ENCODE results near the gene MTX1.
"Not testable (repeated sequence)": the region's sequence is repeated elsewhere in the genome, so short reads cannot be mapped to it uniquely, and the experiment has no call there.

MTX1 gene

GRCh38 chr1:155218854-155219591, 10.5 kb downstream of the MTX1 start:
- H3K27me3 ChIP-seq: no peaks in the 10 kb centered on the region
- H3K36me3 ChIP-seq: no peaks in the 10 kb centered on the region
- peak overlapping the region; percentile 91 for H3K27ac ChIP-seq
- no peak for TF ChIP-seq CTCF (IDR thresholded peaks at IDR 0.05)
- peaks cover 77 to 87% of the 10 kb centered on the region in 2 experiments for H3K4me1 ChIP-seq (ENCODE audit: control insufficient read depth in 1 of 2, insufficient read depth in 1 of 2, low read depth in 1 of 2, low read length in 1 of 2)
- H3K4me3 ChIP-seq (ENCODE audit: low read depth in 1 of 2, low read length in 1 of 2): peak overlapping the region; percentile 28 to 35
- no peaks in the 10 kb centered on the region for H3K9me3 ChIP-seq

GRCh38 chr1:155219592-155220031, 11.1 kb downstream of the MTX1 start:
- H3K4me3 ChIP-seq (ENCODE audit: low read depth in 1 of 2, low read length in 1 of 2): peak overlapping the region; percentile 28 to 35
- no peaks in the 10 kb centered on the region for H3K36me3 ChIP-seq
- peak overlapping the region; percentile 91 for H3K27ac ChIP-seq
- TF ChIP-seq CTCF (IDR thresholded peaks at IDR 0.05): no peak
- no peaks in the 10 kb centered on the region for H3K9me3 ChIP-seq
- H3K27me3 ChIP-seq: no peaks in the 10 kb centered on the region
- peaks cover 80 to 90% of the 10 kb centered on the region in 2 experiments for H3K4me1 ChIP-seq (ENCODE audit: control insufficient read depth in 1 of 2, insufficient read depth in 1 of 2, low read depth in 1 of 2, low read length in 1 of 2)

- H3K9me3 ChIP-seq, H3K27me3 ChIP-seq, H3K36me3 ChIP-seq: not testable (repeated sequence)
- peaks cover 79 to 90% of the 10 kb centered on the region in 2 experiments for H3K4me1 ChIP-seq (ENCODE audit: control insufficient read depth in 1 of 2, insufficient read depth in 1 of 2, low read depth in 1 of 2, low read length in 1 of 2)
- H3K4me3 ChIP-seq (ENCODE audit: low read depth in 1 of 2, low read length in 1 of 2): peak overlapping the region in 1 of 2 experiments; percentile 35
- H3K27ac ChIP-seq: peak overlapping the region; percentile 91
Measured at GRCh38 chr1:155220211-155220965, 11.9 kb downstream of the MTX1 start.

GRCh38 chr1:155223047-155223446, 14.6 kb downstream of the MTX1 start:
- Histone ChIP-seq H3K4me3 (ENCODE audit: low read depth in 1 of 2, low read length in 1 of 2) (no peak overlapping the region), H3K27ac (peak overlapping the region; percentile 80), H3K36me3 (no peaks in the 10 kb centered on the region), H3K4me1 (ENCODE audit: control insufficient read depth in 1 of 2, insufficient read depth in 1 of 2, low read depth in 1 of 2, low read length in 1 of 2) (peaks cover 89 to 95% of the 10 kb centered on the region in 2 experiments), H3K27me3 (no peaks in the 10 kb centered on the region), H3K9me3 (no peaks in the 10 kb centered on the region)
- no peak for TF ChIP-seq CTCF (IDR thresholded peaks at IDR 0.05)

DNA sequence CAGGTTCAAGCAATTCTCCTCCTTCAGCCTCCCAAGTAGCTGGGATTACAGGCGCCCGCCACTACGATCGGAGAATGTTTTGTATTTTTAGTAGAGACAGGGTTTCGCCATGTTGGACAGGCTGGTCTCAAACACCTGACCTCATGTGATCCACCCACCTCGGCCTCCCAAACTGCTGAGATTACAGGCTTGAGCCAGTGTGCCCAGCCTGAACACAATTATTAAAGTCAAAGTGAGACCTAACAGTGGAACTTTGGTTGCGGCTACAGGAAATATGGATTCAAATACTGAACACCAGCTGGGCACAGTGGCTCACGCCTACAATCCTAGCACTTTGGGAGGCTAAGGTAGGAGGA, 16.9 kb downstream of the MTX1 start:
- not testable (repeated sequence) for H3K9me3 ChIP-seq; H3K4me3 ChIP-seq (ENCODE audit: low read depth in 1 of 2, low read length in 1 of 2); H3K27me3 ChIP-seq; H3K36me3 ChIP-seq
- Histone ChIP-seq H3K4me1 (ENCODE audit: control insufficient read depth in 1 of 2, insufficient read depth in 1 of 2, low read depth in 1 of 2, low read length in 1 of 2) (peaks cover 74 to 79% of the 10 kb centered on the region in 2 experiments), H3K27ac (peak overlapping the region; percentile 80)

- H3K36me3 ChIP-seq: no peaks in the 10 kb centered on the region
- no peaks in the 10 kb centered on the region for H3K9me3 ChIP-seq
- H3K27ac ChIP-seq: peak overlapping the region; percentile 80
- TF ChIP-seq CTCF (IDR thresholded peaks at IDR 0.05): peak; percentile 84
- H3K27me3 ChIP-seq: no peaks in the 10 kb centered on the region
- peaks cover 67 to 77% of the 10 kb centered on the region in 2 experiments for H3K4me1 ChIP-seq (ENCODE audit: control insufficient read depth in 1 of 2, insufficient read depth in 1 of 2, low read depth in 1 of 2, low read length in 1 of 2)
- peak overlapping the region; percentile 78 for H3K4me3 ChIP-seq (ENCODE audit: low read depth in 1 of 2, low read length in 1 of 2)
Measured at GRCh38 chr1:155226188-155226909, 17.9 kb downstream of the MTX1 start.

Measured in neutrophil (primary cell).